HEK293 (cell line): ENCODE measurements around the gene NKG7.
"Not testable (repeated sequence)": the region's sequence is repeated elsewhere in the genome, so short reads cannot be mapped to it uniquely, and the experiment has no call there.

ENCODE experiments used
- CTCF ChIA-PET: fragments of 350-600 bp; formaldehyde crosslinking; extraction: SDS; loops from one replicate; lab custom pipeline; 2021; ENCODE audit warnings: antibody characterized with exemption; lab: Yijun Ruan, JAX
- POLR2A ChIA-PET: fragments of 300-600 bp; formaldehyde crosslinking; extraction: SDS; loops from one replicate; lab custom pipeline; 2020; ENCODE audit warnings: antibody characterized with exemption, inconsistent platforms; lab: Yijun Ruan, JAX
- H3K27ac ChIP-seq: fragments of 200-500 bp; sonication (Bioruptor generic); 2 replicates; pipeline ENCODE4 v1.5.1; 2014; ENCODE audit warnings: low read depth, low read length, control low read depth, inconsistent platforms; ENCODE audit errors: extremely low read depth
- H3K36me3 ChIP-seq, 2 experiments: fragments of 200-500 bp in 1 of 2; sonication (Bioruptor generic) in 1 of 2; 1 replicate in 1 of 2; 2 replicates in 1 of 2; pipeline ENCODE4 v1.5.1; 2014 to 2017; ENCODE audit warnings: inconsistent platforms in 2 of 2, low read length in 2 of 2; ENCODE audit not compliant: control insufficient read depth in 2 of 2, insufficient read depth in 1 of 2
- H3K4me1 ChIP-seq: fragments of 200-500 bp; sonication (Bioruptor generic); 2 replicates; pipeline ENCODE4 v1.5.1; 2014; ENCODE audit warnings: mild to moderate bottlenecking, low read length, inconsistent platforms; ENCODE audit not compliant: control insufficient read depth, insufficient read depth
- H3K4me3 ChIP-seq: 2 replicates; pipeline ENCODE4 v1.5.1; 2011; ENCODE audit warnings: low read depth, mild to moderate bottlenecking, control low read depth, low read length, moderate library complexity
- H3K9me3 ChIP-seq: fragments of 200-500 bp; sonication (Bioruptor generic); 2 replicates; pipeline ENCODE4 v1.5.1; 2014; ENCODE audit warnings: low read depth, low read length, inconsistent platforms; ENCODE audit not compliant: control insufficient read depth, insufficient read depth
- EGR2 ChIP-seq: fragments of 450-650 bp; formaldehyde crosslinking; IDR thresholded peaks from 2 replicates; pipeline ENCODE4 v1.5.1; 2016; ENCODE audit warnings: low read depth, missing biosample characterization, missing genetic modification characterization
- GLI2 ChIP-seq: fragments of 450-650 bp; formaldehyde crosslinking; IDR thresholded peaks from 2 replicates; pipeline ENCODE4; 2017; ENCODE audit warnings: missing biosample characterization, missing genetic modification characterization, low read depth, borderline replicate concordance
- PRDM6 ChIP-seq: fragments of 450-650 bp; formaldehyde crosslinking; IDR thresholded peaks from 2 replicates; pipeline ENCODE4 v1.5.1; 2017; ENCODE audit warnings: missing biosample characterization, missing genetic modification characterization
- SETDB1 ChIP-seq: IDR thresholded peaks from one replicate; pipeline ENCODE4 v1.6.1; 2017; ENCODE audit warnings: mild to moderate bottlenecking, low read length, moderate library complexity, mixed read lengths; ENCODE audit not compliant: insufficient read length
- TRIM28 ChIP-seq: IDR thresholded peaks from 2 replicates; pipeline ENCODE4 v1.6.1; 2011; ENCODE audit warnings: low read length, control low read depth, borderline replicate concordance
- ZBTB49 ChIP-seq: fragments of 450-650 bp; formaldehyde crosslinking; IDR thresholded peaks from 2 replicates; pipeline ENCODE4 v1.5.1; 2016; ENCODE audit warnings: missing biosample characterization, missing genetic modification characterization, low read depth
- ZEB2 ChIP-seq: fragments of 450-650 bp; formaldehyde crosslinking; IDR thresholded peaks from 2 replicates; pipeline ENCODE4 v1.5.1; 2016; ENCODE audit warnings: missing biosample characterization, missing genetic modification characterization
- ZNF132 ChIP-seq: fragments of 450-650 bp; formaldehyde crosslinking; IDR thresholded peaks from 2 replicates; pipeline ENCODE4 v1.5.1; 2017; ENCODE audit warnings: missing biosample characterization, missing genetic modification characterization, borderline replicate concordance
- ZNF354C ChIP-seq: fragments of 450-650 bp; formaldehyde crosslinking; IDR thresholded peaks from 2 replicates; pipeline ENCODE4 v1.5.1; 2016; ENCODE audit warnings: missing biosample characterization, missing genetic modification characterization, low read depth, borderline replicate concordance
- ZNF433 ChIP-seq: fragments of 450-650 bp; formaldehyde crosslinking; IDR thresholded peaks from 2 replicates; pipeline ENCODE4 v1.5.1; 2016; ENCODE audit warnings: missing biosample characterization, missing genetic modification characterization, low read depth
- ZNF596 ChIP-seq: fragments of 450-650 bp; IDR thresholded peaks from 2 replicates; pipeline ENCODE4 v1.5.0; 2018; ENCODE audit warnings: missing biosample characterization, mild to moderate bottlenecking, missing genetic modification characterization, moderate library complexity
- ZNF626 ChIP-seq: fragments of 450-650 bp; sonication (Bioruptor Pico); formaldehyde crosslinking; IDR thresholded peaks from 2 replicates; pipeline ENCODE4 v1.5.1; 2018; ENCODE audit warnings: missing biosample characterization, missing genetic modification characterization, inconsistent platforms
- ZNF701 ChIP-seq: fragments of 450-650 bp; formaldehyde crosslinking; IDR thresholded peaks from 2 replicates; pipeline ENCODE4 v1.5.1; 2016; ENCODE audit warnings: missing biosample characterization, missing genetic modification characterization
- ZNF776 ChIP-seq: fragments of 450-650 bp; formaldehyde crosslinking; IDR thresholded peaks from 2 replicates; pipeline ENCODE4 v1.5.0; 2017; ENCODE audit warnings: missing biosample characterization, missing genetic modification characterization, borderline replicate concordance
- TF ChIP-seq, protein P1 (sequence below): fragments of 450-650 bp; IDR thresholded peaks from 2 replicates; pipeline ENCODE4 v1.5.1; 2018; ENCODE audit warnings: missing biosample characterization, mild to moderate bottlenecking, missing genetic modification characterization

NKG7 gene

DNA sequence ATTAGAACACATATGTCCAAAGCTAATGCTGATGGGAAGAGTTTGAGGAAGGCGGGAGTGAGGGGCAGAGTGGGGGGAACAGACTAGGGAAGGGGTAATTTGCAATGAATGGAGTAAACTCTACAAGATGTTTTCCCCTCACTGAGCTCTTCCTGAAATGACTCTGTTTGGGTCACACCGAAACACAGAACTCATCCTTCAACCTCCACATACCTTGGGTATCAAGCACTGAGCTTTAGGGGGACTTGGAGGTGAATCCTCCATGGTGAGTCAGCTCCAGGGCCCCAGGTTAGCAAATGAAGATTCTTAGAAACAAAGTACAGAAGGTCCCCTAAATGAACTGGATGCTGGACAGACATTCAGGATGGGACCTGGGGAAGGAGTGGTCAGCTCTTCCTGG is 46.3 kb upstream of the NKG7 start (continued):
- TF ChIP-seq ZBTB49 (tag by site-specific recombination) (no peak), ZNF433 (no peak), ZNF132 (tag by site-specific recombination) (no peak)
- TF ChIP-seq, protein P1, sequence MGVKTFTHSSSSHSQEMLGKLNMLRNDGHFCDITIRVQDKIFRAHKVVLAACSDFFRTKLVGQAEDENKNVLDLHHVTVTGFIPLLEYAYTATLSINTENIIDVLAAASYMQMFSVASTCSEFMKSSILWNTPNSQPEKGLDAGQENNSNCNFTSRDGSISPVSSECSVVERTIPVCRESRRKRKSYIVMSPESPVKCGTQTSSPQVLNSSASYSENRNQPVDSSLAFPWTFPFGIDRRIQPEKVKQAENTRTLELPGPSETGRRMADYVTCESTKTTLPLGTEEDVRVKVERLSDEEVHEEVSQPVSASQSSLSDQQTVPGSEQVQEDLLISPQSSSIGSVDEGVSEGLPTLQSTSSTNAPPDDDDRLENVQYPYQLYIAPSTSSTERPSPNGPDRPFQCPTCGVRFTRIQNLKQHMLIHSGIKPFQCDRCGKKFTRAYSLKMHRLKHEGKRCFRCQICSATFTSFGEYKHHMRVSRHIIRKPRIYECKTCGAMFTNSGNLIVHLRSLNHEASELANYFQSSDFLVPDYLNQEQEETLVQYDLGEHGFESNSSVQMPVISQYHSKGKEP (tag by site-specific recombination) = no peak

DNA sequence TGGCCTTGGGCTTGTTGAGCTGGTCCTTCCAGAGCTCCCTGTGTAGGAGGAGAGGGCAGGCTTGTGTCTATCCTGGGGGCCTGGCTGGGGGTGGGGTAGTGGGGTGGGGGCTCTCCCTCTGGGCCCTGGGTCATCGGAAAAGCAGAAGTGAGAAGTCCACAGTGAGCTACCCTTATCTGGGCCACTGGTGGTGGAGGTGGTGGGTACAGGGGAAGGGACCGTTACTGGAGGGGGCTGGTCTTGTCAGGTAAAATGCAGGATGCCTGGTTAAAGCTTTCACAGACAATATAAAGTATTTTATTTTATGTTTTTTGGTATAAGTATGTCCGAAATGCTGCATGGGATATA is 45.3 kb upstream of the NKG7 start:
- Histone ChIP-seq H3K36me3 (no peaks in the 10 kb centered on the region), H3K9me3 (no peaks in the 10 kb centered on the region), H3K4me1 (no peaks in the 10 kb centered on the region), H3K4me3 (no peak overlapping the region), H3K27ac (no peak overlapping the region)
- TF ChIP-seq ZNF701 (tag by site-specific recombination) (no peak), ZNF354C (tag by site-specific recombination) (no peak), ZNF626 (no peak), ZNF776 (tag by site-specific recombination) (no peak), GLI2 (no peak), SETDB1 (no peak)
- ChIA-PET CTCF (interaction anchor here (0.7 to 2.1 kb wide), 3 partner anchors 10 to 97 kb away, joined by 3 to 6 read pairs (median 5); no protein-coding TSS in a partner anchor), POLR2A (no interaction called here)

DNA sequence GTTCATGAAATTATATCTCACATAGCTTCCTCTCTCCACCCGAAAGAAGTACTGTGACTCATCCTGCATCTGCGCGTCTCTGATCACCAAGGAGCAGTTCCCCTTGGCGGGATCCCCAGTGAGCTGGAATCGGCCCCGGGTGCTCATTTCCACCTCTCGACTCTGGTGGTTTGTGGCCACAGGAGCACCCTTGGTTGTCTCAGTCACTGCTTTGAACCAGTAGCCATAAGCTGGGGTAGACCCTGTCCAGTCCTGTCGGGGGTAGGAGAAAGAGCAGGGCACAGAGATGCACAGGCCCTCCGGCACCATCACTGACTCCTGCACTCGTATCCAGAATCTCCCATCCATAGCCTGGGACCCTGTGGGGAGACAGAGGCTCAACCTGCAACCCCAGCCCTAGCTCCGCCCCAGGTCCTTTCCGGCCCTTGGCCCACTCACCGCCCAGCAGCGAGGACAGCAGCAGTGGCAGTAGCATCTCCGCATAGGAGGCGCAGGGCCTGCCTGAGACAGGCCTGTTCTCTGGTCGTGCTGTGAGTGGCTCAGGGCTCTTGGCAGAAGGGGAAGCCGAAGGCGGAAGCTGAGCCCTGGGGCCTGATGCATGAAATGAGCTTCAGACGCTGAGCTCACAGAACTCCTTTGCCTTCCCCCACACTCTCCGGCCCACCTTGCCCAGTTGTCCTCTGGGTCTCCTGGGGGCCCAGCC is 44.8 kb upstream of the NKG7 start, which contains the start of gene SIGLEC10:
SIGLEC10 (minus strand) TSS at position 536 of the 703 bp plus-strand sequence; CDS start at position 475, 61 bp downstream.
- H3K36me3 ChIP-seq = no peaks in the 10 kb centered on the region
- TF ChIP-seq EGR2 (tag by site-specific recombination) (0 out of 2 replicates have a peak, but pooled peaks have one; percentile 14), ZEB2 (tag by site-specific recombination) (no peak), TRIM28 (no peak), PRDM6 (no peak), ZNF596 (tag by site-specific recombination) (no peak)
- ChIA-PET POLR2A (no interaction called here), CTCF (interaction anchor here (0.7 to 2.1 kb wide), 4 partner anchors 9 to 98 kb away, joined by 3 to 6 read pairs (median 4); no protein-coding TSS in a partner anchor)
- H3K4me1 ChIP-seq = no peaks in the 10 kb centered on the region
- no peak within 1 kb of the TSS for H3K27ac ChIP-seq
- H3K4me3 ChIP-seq = no peak within 1 kb of the TSS
- H3K9me3 ChIP-seq = no peaks in the 10 kb centered on the region

- POLR2A ChIA-PET, H3K4me1 ChIP-seq, H3K9me3 ChIP-seq, H3K36me3 ChIP-seq, H3K27ac ChIP-seq, H3K4me3 ChIP-seq: not testable (repeated sequence)
- CTCF ChIA-PET = interaction anchor here (1.0 to 1.4 kb wide), 3 partner anchors 8 to 58 kb away, joined by 3 to 4 read pairs (median 3); no protein-coding TSS in a partner anchor
Observed at GRCh38 chr19:51416422-51416821, 44.0 kb upstream of the NKG7 start.
